HCT116 (cell line): ENCODE results near the gene DNMT3A. TPM values are rescaled to one million over a fixed set of nuclear protein-coding genes. Genes with fewer than 3 reads are reported as not detected.

ENCODE experiments used
- ATAC-seq: fragments of 200-7000 bp; cut with Tn5 transposase; 2 replicates; pipeline ENCODE4 v1.9.1; 2020; ENCODE audit warnings: mild to moderate bottlenecking, moderate library complexity
- BruUV-seq: library from RNA; stranded (reverse); fragments of 400-500 nt; replicated peaks from 2 replicates; lab custom pipeline; 2021; lab: Mats Ljungman, UMichigan
- CTCF ChIA-PET: fragments of 300-600 bp; sonication (Branson Sonifier 250); formaldehyde crosslinking; loops from one replicate; lab custom pipeline; 2021; ENCODE audit warnings: antibody characterized with exemption; lab: Charles Lee
- POLR2A ChIA-PET: fragments of 300-600, 350-600 bp; sonication (Branson Sonifier 250); formaldehyde crosslinking; loops from one replicate; lab custom pipeline; 2021; ENCODE audit warnings: antibody characterized with exemption; lab: Charles Lee
- RAD21 ChIA-PET, 2 experiments: fragments of 300-600 bp; sonication (Branson Sonifier 250); formaldehyde crosslinking; loops; one replicate each; lab custom pipeline; 2023; ENCODE audit warnings: low total read pairs in 2 of 2; ENCODE audit not compliant: uncharacterized antibody in 2 of 2, unreplicated experiment in 2 of 2, low non-redundant PET in 1 of 2; lab: Charles Lee
- DNase-seq: peaks from one replicate; pipeline ENCODE4 v3.0.0-alpha.2; 2010; ENCODE audit warnings: low read depth, low spot score
- H2AFZ ChIP-seq: fragments of 200-600 bp; shearing (Covaris generic), sonication (generic); 2 replicates; pipeline ENCODE4 v1.6.1; 2017; ENCODE audit warnings: low read depth, mixed run types, mixed read lengths, antibody characterized with exemption, low read length; ENCODE audit not compliant: poor library complexity, severe bottlenecking
- H3K27ac ChIP-seq: 2 replicates; pipeline ENCODE4 v1.5.1; 2012; ENCODE audit warnings: low read depth, low read length
- H3K27me3 ChIP-seq: fragments of 200-600 bp; sonication (generic); 2 replicates; pipeline ENCODE4 v1.6.1; 2016; ENCODE audit warnings: mixed run types, low read length, mixed read lengths; ENCODE audit not compliant: insufficient read depth
- H3K36me3 ChIP-seq, 2 experiments: fragments of 200-500 bp in 1 of 2; fragments of 200-600 bp in 1 of 2; sonication (Bioruptor generic) in 1 of 2; sonication (generic) in 1 of 2; 2 replicates each; pipeline versions ENCODE4 v1.5.1 to v1.6.1; 2014 to 2016; ENCODE audit warnings: low read length in 2 of 2, inconsistent platforms in 1 of 2, mixed read lengths in 1 of 2, mixed run types in 1 of 2; ENCODE audit not compliant: insufficient read depth in 2 of 2, control insufficient read depth in 1 of 2
- H3K4me1 ChIP-seq, 2 experiments: fragments of 200-600 bp in 1 of 2; sonication (generic) in 1 of 2; 2 replicates each; pipeline versions ENCODE4 v1.5.1 to v1.6.1; 2012 to 2017; ENCODE audit warnings: low read length in 2 of 2, inconsistent platforms in 1 of 2, mild to moderate bottlenecking in 1 of 2, mixed read lengths in 1 of 2, mixed run types in 1 of 2, moderate library complexity in 1 of 2; ENCODE audit not compliant: insufficient read depth in 2 of 2, control insufficient read depth in 1 of 2
- H3K4me2 ChIP-seq: fragments of 200-600 bp; sonication (generic); 2 replicates; pipeline ENCODE4 v1.6.1; 2017; ENCODE audit warnings: mixed run types, low read length, mixed read lengths
- H3K4me3 ChIP-seq, 2 experiments: fragments of 200-600 bp in 1 of 2; sonication (generic) in 1 of 2; replicated peaks in 1 of 2; 2 replicates each; pipeline ENCODE4 v1.5.1; 2011 to 2016; ENCODE audit warnings: low read length in 2 of 2, control low read depth in 1 of 2, low read depth in 1 of 2, mild to moderate bottlenecking in 1 of 2, mixed read lengths in 1 of 2, mixed run types in 1 of 2
- H3K79me2 ChIP-seq: fragments of 200-600 bp; sonication (generic); 2 replicates; pipeline ENCODE4 v1.6.1; 2017; ENCODE audit warnings: mild to moderate bottlenecking, mixed run types, low read length, moderate library complexity, mixed read lengths; ENCODE audit not compliant: insufficient read depth
- H3K9ac ChIP-seq: fragments of 200-600 bp; sonication (generic); 2 replicates; pipeline ENCODE4 v1.6.1; 2016; ENCODE audit warnings: low read length, mixed read lengths
- H3K9me2 ChIP-seq: fragments of 200-600 bp; sonication (generic), shearing (Covaris generic); 2 replicates; pipeline ENCODE4 v1.6.1; 2017; ENCODE audit warnings: mixed run types, mild to moderate bottlenecking, moderate library complexity; ENCODE audit not compliant: insufficient read depth
- H3K9me3 ChIP-seq, 2 experiments: fragments of 200-500 bp in 1 of 2; fragments of 200-600 bp in 1 of 2; sonication (Bioruptor generic) in 1 of 2; sonication (generic) in 1 of 2; 2 replicates each; pipeline ENCODE4 v1.6.1; 2014 to 2017; ENCODE audit warnings: low read length in 2 of 2, mixed read lengths in 2 of 2, inconsistent platforms in 1 of 2, low read depth in 1 of 2, mild to moderate bottlenecking in 1 of 2, mixed run types in 1 of 2, moderate library complexity in 1 of 2; ENCODE audit not compliant: control insufficient read depth in 1 of 2, insufficient read depth in 1 of 2
- H4K20me1 ChIP-seq: fragments of 200-600 bp; sonication (generic), shearing (Covaris generic); 2 replicates; pipeline ENCODE4 v1.6.1; 2017; ENCODE audit warnings: mixed run types, mild to moderate bottlenecking, moderate library complexity; ENCODE audit not compliant: insufficient read depth
- CEBPB ChIP-seq: IDR thresholded peaks from 2 replicates; pipeline ENCODE4 v1.6.1; 2012; ENCODE audit warnings: low read depth
- CTCF ChIP-seq, 3 experiments: fragments of 200-600 bp in 1 of 3; sonication (generic) in 1 of 3; IDR thresholded peaks in 2 of 3; conservative IDR thresholded peaks in 1 of 3; 2 replicates each; pipeline ENCODE4 v1.5.1; 2012 to 2017; ENCODE audit warnings: low read depth in 2 of 3, low read length in 2 of 3, antibody characterized with exemption in 1 of 3, borderline replicate concordance in 1 of 3, control low read depth in 1 of 3, mild to moderate bottlenecking in 1 of 3, mixed read lengths in 1 of 3, mixed run types in 1 of 3, moderate library complexity in 1 of 3; ENCODE audit not compliant: insufficient read depth in 1 of 3
- EGR1 ChIP-seq: IDR thresholded peaks from 2 replicates; pipeline ENCODE4 v1.6.1; 2012; ENCODE audit warnings: low read depth
- EZH2 ChIP-seq: fragments of 200-600 bp; sonication (generic); IDR thresholded peaks from 2 replicates; pipeline ENCODE4 v1.6.1; 2017; ENCODE audit warnings: antibody characterized with exemption, mixed run types
- FOSL1 ChIP-seq: IDR thresholded peaks from 2 replicates; pipeline ENCODE4 v1.6.1; 2012; ENCODE audit warnings: low read depth
- JUND ChIP-seq: IDR thresholded peaks from 2 replicates; pipeline ENCODE4 v1.6.1; 2012
- POLR2A ChIP-seq: IDR thresholded peaks from 2 replicates; pipeline ENCODE4 v1.7.0; 2011; ENCODE audit warnings: borderline replicate concordance; ENCODE audit not compliant: insufficient read depth, insufficient read length; ENCODE audit errors: extremely low read depth
- POLR2AphosphoS5 ChIP-seq: IDR thresholded peaks from 2 replicates; pipeline ENCODE4 v1.6.1; 2011; ENCODE audit warnings: mild to moderate bottlenecking, low read depth, low read length, moderate library complexity
- SIN3A ChIP-seq: IDR thresholded peaks from 2 replicates; pipeline ENCODE4 v1.6.1; 2012; ENCODE audit warnings: low read depth
- SP1 ChIP-seq: IDR thresholded peaks from 2 replicates; pipeline ENCODE4 v1.6.1; 2012; ENCODE audit warnings: low read depth
- TCF7L2 ChIP-seq: IDR thresholded peaks from 2 replicates; pipeline ENCODE4 v1.7.0; 2011; ENCODE audit warnings: borderline replicate concordance, inconsistent platforms; ENCODE audit not compliant: insufficient read depth, insufficient read length; ENCODE audit errors: extremely low read depth
- YY1 ChIP-seq: IDR thresholded peaks from 2 replicates; pipeline ENCODE4 v1.6.1; 2011; ENCODE audit warnings: low read length, low read depth, moderate library complexity, mild to moderate bottlenecking; ENCODE audit not compliant: insufficient replicate concordance; ENCODE audit errors: extremely low read depth
- intact Hi-C: fragments of 100-400 bp; cut with micrococcal nuclease; formaldehyde crosslinking; loops from 2 replicates; pipeline ENCODE4 v1.10.0; 2022
- total RNA-seq: library from RNA; stranded (reverse); gene quantifications from one replicate; pipeline ENCODE4 v1.2.1, GENCODE V29; 2021; ENCODE audit not compliant: unreplicated experiment
- TF ChIP-seq, protein P1 (sequence below): IDR thresholded peaks from 2 replicates; pipeline ENCODE4 v1.6.1; 2012

DNMT3A gene
- total RNA-seq, 1 experiment from 2014 or later: 14.3 TPM

GRCh38 chr2:25230198-25230947 lies 111.4 kb downstream of the DNMT3A start (continued):
- TF ChIP-seq TCF7L2: no peak
- TF ChIP-seq EZH2: no peak
- TF ChIP-seq POLR2A: no peak
- TF ChIP-seq EGR1: no peak
- no peak for TF ChIP-seq YY1
- TF ChIP-seq SP1: no peak
- no peak for TF ChIP-seq SIN3A
- TF ChIP-seq CEBPB: no peak
- TF ChIP-seq, protein P1, sequence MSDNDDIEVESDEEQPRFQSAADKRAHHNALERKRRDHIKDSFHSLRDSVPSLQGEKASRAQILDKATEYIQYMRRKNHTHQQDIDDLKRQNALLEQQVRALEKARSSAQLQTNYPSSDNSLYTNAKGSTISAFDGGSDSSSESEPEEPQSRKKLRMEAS: no peak
- TF ChIP-seq POLR2AphosphoS5: no peak
- TF ChIP-seq, all 23 proteins: peak for 0

DNA sequence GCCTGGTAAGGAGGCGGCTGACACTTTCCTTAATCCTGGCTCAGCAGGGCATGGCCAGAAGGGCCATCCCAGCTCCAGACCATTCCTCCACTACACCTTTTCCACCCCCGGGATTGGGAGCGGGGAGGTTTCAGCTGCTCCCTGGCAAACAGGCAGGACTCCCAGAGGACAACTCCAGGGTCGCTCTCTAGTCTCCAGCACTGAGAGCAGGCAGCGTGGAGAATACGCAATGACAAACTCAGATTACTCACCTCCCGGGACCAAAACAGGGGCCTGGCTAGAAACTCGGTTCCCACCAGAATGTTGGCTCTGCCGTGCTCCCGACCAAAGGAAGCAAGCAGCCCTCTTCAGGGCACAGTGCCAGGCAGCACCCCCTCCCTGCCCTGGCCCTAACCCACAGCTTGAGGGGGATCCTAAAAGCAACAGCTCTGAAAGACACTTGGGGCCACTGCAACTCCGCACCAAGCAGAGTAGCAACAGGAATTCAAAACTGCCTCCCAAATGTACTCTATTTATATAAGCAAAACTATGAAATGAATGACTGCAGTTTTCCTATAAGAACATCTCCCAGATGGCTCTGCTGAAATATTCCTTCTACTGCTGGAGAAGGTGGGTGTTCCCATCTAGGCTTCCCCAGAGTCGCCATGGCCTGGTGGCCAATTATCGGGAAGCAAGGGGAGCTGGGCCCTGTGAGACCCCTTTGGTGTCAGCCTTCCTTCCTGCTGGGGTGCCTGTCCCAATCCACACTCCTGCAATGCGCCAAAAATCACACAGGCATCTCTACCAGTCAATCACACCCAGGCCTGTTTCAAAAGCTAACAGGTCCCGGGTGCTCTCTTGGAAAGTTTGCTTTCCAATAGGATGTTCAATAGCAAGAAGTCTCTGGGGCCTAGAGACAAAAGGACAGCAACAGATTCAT lies 112.2 kb downstream of the DNMT3A start:
- TF ChIP-seq CTCF (IDR thresholded peaks at IDR 0.05 in 2 of 3, conservative IDR thresholded peaks at IDR 0.05 in 1 of 3; ENCODE audit: borderline replicate concordance in 1 of 3, insufficient read depth in 1 of 3, low read depth in 2 of 3, low read length in 2 of 3): no peak
- no peak for TF ChIP-seq SP1
- TF ChIP-seq CEBPB: no peak
- TF ChIP-seq JUND: no peak
- TF ChIP-seq FOSL1: no peak

More for the DNA sequence above, 112.2 kb downstream of the DNMT3A start:
- Histone ChIP-seq H3K9me2 (no peaks in the 10 kb centered on the region), H3K4me3 (no peak overlapping the region), H3K36me3 (peaks cover 0 to 6% of the 10 kb centered on the region in 2 experiments; a peak in 1 of 4 replicates), H3K27me3 (no peaks in the 10 kb centered on the region), H3K79me2 (no peaks in the 10 kb centered on the region), H3K27ac (no peak overlapping the region), H4K20me1 (no peaks in the 10 kb centered on the region), H3K9me3 (no peaks in the 10 kb centered on the region), H2AFZ (no peak overlapping the region), H3K4me1 (peaks cover 0 to 8% of the 10 kb centered on the region in 2 experiments; a peak in 3 of 4 replicates), H3K4me2 (no peak overlapping the region), H3K9ac (no peak overlapping the region)
- RAD21 ChIA-PET: interaction anchor here in 1 of 2 experiments (1.0 to 1.2 kb wide), 2 partner anchors 63 to 254 kb away, joined by 3 to 5 read pairs; no protein-coding TSS in a partner anchor
- POLR2A ChIA-PET: interaction anchor here (1.0 kb wide), 1 partner anchor 63 kb away, joined by 4 read pairs; no protein-coding TSS in a partner anchor
- CTCF ChIA-PET: interaction anchor here (0.8 to 2.5 kb wide), 12 partner anchors 10 to 436 kb away, joined by 3 to 22 read pairs (median 3); no protein-coding TSS in a partner anchor
- ATAC-seq (no peak), DNase-seq (no peak)
- intact Hi-C loops: loop anchor here (2.0 kb wide), 1 partner anchor 63 kb away; no protein-coding TSS in a partner anchor
- BruUV-seq: no TSS peak
